PC-9 (cell line): ENCODE results near the gene CCDC66.

Experiments
- CTCF ChIP-seq: fragments of 200-600 bp; sonication (generic); conservative IDR thresholded peaks from 2 replicates; pipeline ENCODE4 v1.6.1; 2017; ENCODE audit warnings: mixed run types, antibody characterized with exemption, mild to moderate bottlenecking, moderate library complexity
- EZH2 ChIP-seq: fragments of 200-600 bp; sonication (generic); IDR thresholded peaks from 2 replicates; pipeline ENCODE4 v1.8.0; 2017; ENCODE audit warnings: antibody characterized with exemption, low read depth

DNA sequence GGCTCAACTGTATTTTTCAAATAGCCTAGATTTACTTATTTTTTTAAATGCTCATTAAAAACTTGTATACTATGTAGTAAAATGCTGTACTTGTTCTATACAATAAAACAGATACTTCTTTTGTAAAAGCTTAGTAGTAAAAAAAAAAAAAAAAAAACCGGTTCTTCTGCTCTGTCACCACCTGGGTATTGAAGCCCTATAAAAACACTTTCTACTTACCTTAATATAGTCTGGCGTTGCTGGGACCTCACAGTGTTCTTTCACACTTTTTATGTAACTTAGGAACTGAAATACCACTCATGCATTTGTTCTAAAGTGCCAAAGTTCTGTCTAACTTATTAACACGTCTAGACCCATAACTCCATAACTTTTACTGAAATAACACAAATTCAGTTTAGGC, 64.7 kb downstream of the CCDC66 start:
- TF ChIP-seq EZH2 (no peak), CTCF (no peak)
